Left ventricle myocardium inferior (tissue), 1 donor: ENCODE measurements around the gene TCEA2. TPM values are rescaled to one million over a fixed set of nuclear protein-coding genes. Genes with fewer than 3 reads are reported as not detected.
"Not testable (repeated sequence)": the region's sequence is repeated elsewhere in the genome, so short reads cannot be mapped to it uniquely, and the experiment has no call there.

Experiments
- DNase-seq: peaks from one replicate; pipeline ENCODE4 v3.0.0-alpha.2; 2020
- H3K27ac ChIP-seq: fragments of 200-600 bp; replicated peaks from 2 replicates; pipeline ENCODE4 v1.8.0; 2021
- H3K27me3 ChIP-seq: fragments of 200-600 bp; 2 replicates; pipeline ENCODE4 v1.8.0; 2021; ENCODE audit warnings: low read depth
- H3K36me3 ChIP-seq: fragments of 200-600 bp; 2 replicates; pipeline ENCODE4 v1.8.0; 2021
- H3K4me1 ChIP-seq: fragments of 200-600 bp; 2 replicates; pipeline ENCODE4 v1.8.0; 2021
- H3K4me3 ChIP-seq: fragments of 200-600 bp; 2 replicates; pipeline ENCODE4 v1.8.0; 2021; ENCODE audit warnings: mild to moderate bottlenecking, moderate library complexity
- H3K9me3 ChIP-seq: fragments of 200-600 bp; replicated peaks from 2 replicates; pipeline ENCODE4 v1.8.0; 2021
- intact Hi-C: fragments of 100-400 bp; cut with micrococcal nuclease; formaldehyde crosslinking; loops from one replicate; pipeline ENCODE4 v1.11.0; 2022
- total RNA-seq: library from RNA; stranded (reverse); fragmentation: NEBNext Ultra II Directional; extraction: Animal tissue kit (Norgen Biotek cat#: 25700); gene quantifications from one replicate; pipeline ENCODE4 v1.2.1, GENCODE V29; 2021
- TF ChIP-seq, protein P1 (sequence below): fragments of 200-600 bp; IDR thresholded peaks from 2 replicates; pipeline ENCODE4 v1.8.0; 2021; ENCODE audit warnings: antibody characterized with exemption, mild to moderate bottlenecking, borderline replicate concordance
- donor health status: DM: no; HTN: yes; CAD: no; lungs with severe emphysema.

TCEA2 gene
- total RNA-seq, 1 donor from 2014 or later, result 38.9 TPM

DNA sequence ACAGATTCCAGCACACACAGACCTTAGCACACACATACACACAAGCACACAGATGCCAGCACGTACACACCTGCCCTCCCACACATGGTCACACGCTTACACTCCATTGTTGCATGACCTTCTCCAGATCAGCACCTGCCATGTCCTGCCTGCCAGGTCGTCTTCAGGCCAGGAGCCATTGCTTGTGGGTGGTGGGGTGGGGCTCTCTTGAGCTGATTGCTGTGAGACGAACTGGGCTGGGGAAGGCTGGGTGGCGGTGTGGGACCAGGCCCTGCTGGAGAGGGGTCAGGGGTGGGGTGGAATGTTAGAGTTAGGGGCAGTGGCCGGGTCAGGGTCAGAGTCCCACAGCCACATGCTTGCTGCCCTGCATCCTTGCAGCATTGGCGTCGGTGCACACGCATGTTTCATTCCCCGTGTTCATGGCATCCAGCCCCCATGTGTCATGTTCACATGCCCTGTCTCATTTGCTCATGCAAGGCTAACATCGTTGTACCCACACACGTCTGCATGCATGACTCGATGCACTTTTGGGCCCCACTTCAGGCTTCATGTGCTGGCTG is 50.9 kb downstream of the TCEA2 start:
- TF ChIP-seq, protein P1, sequence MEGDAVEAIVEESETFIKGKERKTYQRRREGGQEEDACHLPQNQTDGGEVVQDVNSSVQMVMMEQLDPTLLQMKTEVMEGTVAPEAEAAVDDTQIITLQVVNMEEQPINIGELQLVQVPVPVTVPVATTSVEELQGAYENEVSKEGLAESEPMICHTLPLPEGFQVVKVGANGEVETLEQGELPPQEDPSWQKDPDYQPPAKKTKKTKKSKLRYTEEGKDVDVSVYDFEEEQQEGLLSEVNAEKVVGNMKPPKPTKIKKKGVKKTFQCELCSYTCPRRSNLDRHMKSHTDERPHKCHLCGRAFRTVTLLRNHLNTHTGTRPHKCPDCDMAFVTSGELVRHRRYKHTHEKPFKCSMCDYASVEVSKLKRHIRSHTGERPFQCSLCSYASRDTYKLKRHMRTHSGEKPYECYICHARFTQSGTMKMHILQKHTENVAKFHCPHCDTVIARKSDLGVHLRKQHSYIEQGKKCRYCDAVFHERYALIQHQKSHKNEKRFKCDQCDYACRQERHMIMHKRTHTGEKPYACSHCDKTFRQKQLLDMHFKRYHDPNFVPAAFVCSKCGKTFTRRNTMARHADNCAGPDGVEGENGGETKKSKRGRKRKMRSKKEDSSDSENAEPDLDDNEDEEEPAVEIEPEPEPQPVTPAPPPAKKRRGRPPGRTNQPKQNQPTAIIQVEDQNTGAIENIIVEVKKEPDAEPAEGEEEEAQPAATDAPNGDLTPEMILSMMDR, result no peak
- Histone ChIP-seq H3K4me1 (no peaks in the 10 kb centered on the region), H3K4me3 (no peak overlapping the region), H3K36me3 (no peaks in the 10 kb centered on the region), H3K27me3 (peaks cover 14% of the 10 kb centered on the region), H3K9me3 (no peaks in the 10 kb centered on the region), H3K27ac (no peak overlapping the region)
- intact Hi-C loops, result no loop called here
- DNase-seq, result no peak

DNA sequence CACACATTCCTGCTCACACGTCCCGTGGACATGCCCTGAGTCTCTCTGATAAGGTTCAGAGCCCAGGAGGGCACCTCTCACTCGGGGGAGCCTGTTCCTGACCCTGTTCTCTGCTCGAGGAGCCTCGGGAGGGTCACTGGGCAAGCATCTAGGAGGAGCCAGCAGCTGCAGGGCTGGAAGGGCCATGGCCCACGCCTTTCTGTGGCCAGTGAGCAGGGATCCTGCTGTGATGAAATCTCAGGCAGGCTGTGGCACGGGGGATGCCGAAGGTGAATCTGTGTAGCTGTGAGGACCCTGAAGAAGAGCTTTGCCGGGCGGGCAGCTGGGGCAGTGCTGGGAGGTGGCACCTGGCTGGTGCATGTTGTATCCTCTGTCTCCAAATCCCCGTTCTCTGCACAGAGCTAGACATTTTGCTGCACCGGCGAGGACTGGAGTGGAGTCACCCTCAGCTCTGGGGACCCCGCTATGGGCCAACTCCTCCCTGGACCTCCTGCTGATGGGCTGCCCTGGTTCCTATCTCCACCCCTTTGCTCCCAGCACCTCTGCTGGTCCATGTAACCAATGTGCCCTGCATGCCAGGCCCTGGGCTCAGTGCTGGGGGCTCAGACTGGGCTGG is 51.5 kb downstream of the TCEA2 start:
- H3K9me3 ChIP-seq, result no peaks in the 10 kb centered on the region
- H3K27ac ChIP-seq, result no peak overlapping the region
- no peak for DNase-seq
- no peaks in the 10 kb centered on the region for H3K36me3 ChIP-seq
- TF ChIP-seq, protein P1, result no peak
- no peaks in the 10 kb centered on the region for H3K4me1 ChIP-seq
- peaks cover 8% of the 10 kb centered on the region for H3K27me3 ChIP-seq
- H3K4me3 ChIP-seq, result no peak overlapping the region
- intact Hi-C loops, result no loop called here

DNA sequence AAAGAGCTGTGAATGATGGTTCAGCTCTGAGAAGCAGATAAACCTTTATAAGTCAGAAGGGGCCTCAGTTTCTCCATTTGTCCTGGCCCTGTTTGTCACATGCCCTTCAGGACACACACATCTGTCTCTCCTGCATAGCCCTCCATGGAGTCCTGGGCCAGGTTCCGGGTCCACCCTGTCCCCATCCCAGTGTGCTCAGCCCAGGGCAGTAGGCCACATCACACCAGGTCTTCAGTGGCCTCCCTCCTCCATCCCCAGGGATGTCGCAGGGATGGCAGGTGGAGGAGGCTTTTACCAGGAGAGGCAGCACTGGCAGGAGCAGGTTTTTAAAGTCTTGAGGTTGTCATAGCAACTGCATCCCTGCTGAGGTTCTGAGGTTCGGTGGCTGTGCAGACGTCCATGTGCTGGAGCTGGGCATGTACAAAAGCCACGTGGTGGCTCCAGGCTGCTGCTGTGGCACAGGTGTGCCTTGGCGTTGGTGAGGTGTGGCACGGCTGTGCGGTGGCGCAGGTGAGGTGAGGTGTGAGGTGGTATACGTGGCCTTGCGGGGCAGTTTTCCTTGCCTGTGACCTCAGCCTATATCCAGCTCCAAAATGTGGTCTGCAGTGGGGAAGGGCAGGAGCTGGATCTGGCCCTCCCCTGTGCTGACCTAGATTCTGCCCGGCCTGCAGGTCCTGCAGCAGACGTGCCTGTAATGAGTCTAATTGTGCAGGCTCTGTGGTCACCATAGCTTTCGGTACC is 52.3 kb downstream of the TCEA2 start:
- Histone ChIP-seq H3K36me3 (no peaks in the 10 kb centered on the region), H3K27me3 (no peaks in the 10 kb centered on the region), H3K9me3 (no peaks in the 10 kb centered on the region), H3K4me1 (no peaks in the 10 kb centered on the region), H3K27ac (no peak overlapping the region), H3K4me3 (no peak overlapping the region)
- intact Hi-C loops, result no loop called here
- no peak for DNase-seq
- TF ChIP-seq, protein P1, result no peak

DNA sequence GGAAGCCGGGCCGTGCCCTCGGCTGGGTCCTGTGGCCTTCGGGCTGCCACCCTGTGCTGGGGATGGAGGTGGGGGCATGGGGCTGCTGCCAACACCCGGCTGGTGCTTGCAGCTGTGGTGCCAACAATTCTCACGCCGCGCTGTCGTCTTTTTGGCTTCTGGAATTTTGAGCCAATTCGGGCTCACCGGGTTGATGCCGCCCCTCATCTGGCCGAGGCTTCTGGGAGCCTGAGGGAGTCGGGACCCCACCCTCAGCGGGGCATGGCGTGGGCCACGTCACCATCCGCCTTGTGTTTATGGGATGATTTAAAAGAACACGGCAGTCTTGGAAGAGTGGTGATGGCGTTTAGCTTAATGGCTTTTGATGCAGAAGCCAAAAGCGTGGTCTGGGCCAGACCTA is 53.0 kb downstream of the TCEA2 start:
- TF ChIP-seq, protein P1, result no peak
- intact Hi-C loops, result no loop called here
- no peaks in the 10 kb centered on the region for H3K4me1 ChIP-seq

DNA sequence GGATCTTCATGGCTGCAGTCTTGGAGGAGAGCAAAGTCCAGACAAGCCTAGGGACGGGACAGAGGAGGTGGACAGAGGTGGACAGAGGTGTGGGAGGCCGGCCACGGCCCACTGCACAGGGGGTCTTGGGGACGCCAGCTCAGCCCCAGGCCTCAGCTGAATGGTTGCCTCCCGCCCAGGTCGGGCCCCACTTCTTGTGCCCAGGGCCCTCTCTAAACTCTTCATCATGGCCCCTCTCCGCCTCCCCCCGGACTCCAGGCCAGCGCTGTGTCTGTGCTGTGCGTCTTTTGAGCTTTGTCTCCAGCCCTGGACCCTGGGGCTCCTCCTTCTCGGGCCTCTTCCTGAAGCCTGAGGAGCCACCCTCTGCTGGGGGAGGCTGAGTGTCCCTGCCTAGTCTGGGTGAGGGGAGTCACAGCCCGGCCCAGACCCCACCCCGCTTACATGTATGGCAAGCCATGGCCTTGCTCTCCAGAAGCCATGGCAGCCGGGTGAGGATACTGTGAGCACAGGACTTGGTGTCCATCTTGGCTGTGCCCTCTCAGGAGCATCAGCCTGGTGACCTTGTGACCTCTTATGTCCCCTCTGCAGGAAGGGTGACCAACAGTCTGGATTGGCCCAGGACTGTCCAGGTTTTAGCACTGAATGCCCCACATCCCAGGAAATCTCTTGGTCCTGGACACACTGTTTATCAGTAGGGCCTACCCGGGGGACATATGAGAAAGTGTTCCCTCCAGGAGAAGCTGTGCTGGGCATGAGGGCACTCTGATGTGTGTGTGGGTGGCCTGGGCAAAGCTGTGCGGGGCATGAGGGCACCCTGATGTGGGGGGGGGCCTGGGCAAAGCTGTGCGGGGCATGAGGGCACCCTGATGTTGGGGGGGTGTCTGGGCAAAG is 53.8 kb downstream of the TCEA2 start:
- Histone ChIP-seq H3K9me3 (no peaks in the 10 kb centered on the region), H3K27ac (no peak overlapping the region), H3K4me3 (no peak overlapping the region), H3K4me1 (no peaks in the 10 kb centered on the region), H3K27me3 (peaks cover 12% of the 10 kb centered on the region), H3K36me3 (no peaks in the 10 kb centered on the region)
- TF ChIP-seq, protein P1, result no peak
- DNase-seq, result no peak
- intact Hi-C loops, result no loop called here

More for the DNA sequence above, 53.0 kb downstream of the TCEA2 start:
- no peak for DNase-seq
- Histone ChIP-seq H3K27ac (no peak overlapping the region), H3K4me3 (no peak overlapping the region), H3K36me3 (no peaks in the 10 kb centered on the region), H3K9me3 (no peaks in the 10 kb centered on the region), H3K27me3 (peaks cover 5% of the 10 kb centered on the region)

DNA sequence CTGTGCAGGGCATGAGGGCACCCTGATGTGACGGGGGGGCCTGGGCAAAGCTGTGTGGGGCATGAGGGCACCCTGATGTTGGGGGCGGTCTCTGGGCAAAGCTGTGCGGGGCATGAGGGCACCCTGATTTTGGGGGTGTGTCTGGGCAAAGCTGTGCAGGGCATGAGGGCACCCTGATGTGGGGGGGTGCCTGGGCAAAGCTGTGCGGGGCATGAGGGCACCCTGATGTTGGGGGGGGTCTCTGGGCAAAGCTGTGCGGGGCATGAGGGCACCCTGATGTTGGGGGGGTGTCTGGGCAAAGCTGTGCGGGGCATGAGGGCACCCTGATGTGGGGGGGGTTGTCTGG is 54.4 kb downstream of the TCEA2 start:
- peaks cover 19% of the 10 kb centered on the region for H3K27me3 ChIP-seq
- DNase-seq, intact Hi-C loops, H3K4me1 ChIP-seq, H3K9me3 ChIP-seq, H3K27ac ChIP-seq, H3K4me3 ChIP-seq, H3K36me3 ChIP-seq: not testable (repeated sequence)
